Activated naive CD4-positive, alpha-beta T cell treated with anti-CD3 and anti-CD28 coated beads, Interleukin-2, amount 10 ng/mL, durations not matched to agents 7 days and 5 days (primary cell): ENCODE measurements around the gene PCSK7.
"Not testable (repeated sequence)": the region's sequence is repeated elsewhere in the genome, so short reads cannot be mapped to it uniquely, and the experiment has no call there.

Experiments used
- CTCF ChIA-PET: fragments of 350-600 bp; sonication (Branson Sonifier 250); formaldehyde crosslinking; loops from one replicate; lab custom pipeline; 2021; ENCODE audit warnings: antibody characterized with exemption; lab: Charles Lee
- DNase-seq: peaks from one replicate; pipeline ENCODE4 v3.0.0-alpha.2; 2020
- H3K27ac Mint-ChIP-seq: one replicate; pipeline ENCODE4 v1.8.0; 2021; ENCODE audit warnings: mild to moderate bottlenecking, moderate library complexity, mixed read lengths
- H3K27me3 Mint-ChIP-seq: one replicate; pipeline ENCODE4 v1.8.0; 2021; ENCODE audit warnings: mild to moderate bottlenecking, mixed read lengths
- H3K36me3 Mint-ChIP-seq: one replicate; pipeline ENCODE4 v1.8.0; 2021; ENCODE audit warnings: mixed read lengths
- H3K4me1 Mint-ChIP-seq: one replicate; pipeline ENCODE4 v1.8.0; 2021; ENCODE audit warnings: mixed read lengths
- H3K4me3 Mint-ChIP-seq: one replicate; pipeline ENCODE4 v1.8.0; 2021; ENCODE audit warnings: mild to moderate bottlenecking, moderate library complexity, mixed read lengths
- H3K9me3 Mint-ChIP-seq: one replicate; pipeline ENCODE4 v1.8.0; 2021; ENCODE audit warnings: mixed read lengths

The PCSK7 gene

GRCh38 chr11:117191680-117192400 is 40.0 kb downstream of the PCSK7 start:
- peaks cover 5% of the 10 kb centered on the region for H3K36me3 Mint-ChIP-seq
- no peak for DNase-seq
- H3K4me1 Mint-ChIP-seq = peaks cover 11% of the 10 kb centered on the region
- CTCF ChIA-PET = interaction anchor here (3.0 kb wide), 1 partner anchor 11 kb away, joined by 14 read pairs; no protein-coding TSS in a partner anchor
- H3K27me3 Mint-ChIP-seq = no peaks in the 10 kb centered on the region
- H3K27ac Mint-ChIP-seq = no peak overlapping the region
- H3K4me3 Mint-ChIP-seq = no peak overlapping the region
- no peaks in the 10 kb centered on the region for H3K9me3 Mint-ChIP-seq

GRCh38 chr11:117189941-117190544 is 41.8 kb downstream of the PCSK7 start:
- Mint-ChIP-seq H3K27ac (no peak overlapping the region), H3K27me3 (no peaks in the 10 kb centered on the region), H3K36me3 (peaks cover 2% of the 10 kb centered on the region), H3K9me3 (no peaks in the 10 kb centered on the region), H3K4me3 (no peak overlapping the region), H3K4me1 (peaks cover 9% of the 10 kb centered on the region)
- no peak for DNase-seq
- CTCF ChIA-PET = interaction anchor here (3.0 kb wide), 1 partner anchor 9 kb away, joined by 14 read pairs; no protein-coding TSS in a partner anchor

GRCh38 chr11:117189191-117189940 is 42.5 kb downstream of the PCSK7 start:
- no peak for DNase-seq
- Mint-ChIP-seq H3K4me1 (peaks cover 9% of the 10 kb centered on the region), H3K4me3 (no peak overlapping the region), H3K27ac (no peak overlapping the region), H3K36me3 (peaks cover 2% of the 10 kb centered on the region), H3K27me3 (no peaks in the 10 kb centered on the region), H3K9me3 (no peaks in the 10 kb centered on the region)
- CTCF ChIA-PET = no interaction called here

DNA sequence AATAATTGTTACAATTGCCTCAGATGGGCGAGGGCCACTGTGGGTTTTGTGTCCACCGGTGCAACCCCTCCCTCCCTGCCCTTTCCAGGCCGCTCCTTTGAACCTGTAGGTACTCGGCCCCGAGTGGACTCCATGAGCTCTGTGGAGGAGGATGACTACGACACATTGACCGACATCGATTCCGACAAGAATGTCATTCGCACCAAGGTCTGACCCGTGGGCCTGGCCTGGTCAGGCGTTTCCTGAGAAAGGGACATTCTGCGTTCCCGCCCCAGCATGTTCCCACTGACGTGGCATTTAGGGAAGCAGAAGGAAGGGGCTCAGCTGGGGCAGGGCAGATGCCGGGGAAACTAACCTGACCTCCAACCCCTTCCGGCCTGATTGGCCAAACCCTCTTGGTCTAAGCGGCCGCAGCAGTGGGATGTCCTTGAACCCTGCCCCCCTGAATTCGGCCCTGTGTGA is 43.2 kb downstream of the PCSK7 start:
- peaks cover 2% of the 10 kb centered on the region for H3K36me3 Mint-ChIP-seq
- no peak overlapping the region for H3K4me3 Mint-ChIP-seq
- H3K27ac Mint-ChIP-seq = no peak overlapping the region
- CTCF ChIA-PET = no interaction called here
- no peaks in the 10 kb centered on the region for H3K27me3 Mint-ChIP-seq
- peaks cover 9% of the 10 kb centered on the region for H3K4me1 Mint-ChIP-seq
- no peak for DNase-seq
- H3K9me3 Mint-ChIP-seq = no peaks in the 10 kb centered on the region

GRCh38 chr11:117187799-117188481 is 43.9 kb downstream of the PCSK7 start:
- H3K36me3 Mint-ChIP-seq = peaks cover 2% of the 10 kb centered on the region
- H3K27ac Mint-ChIP-seq = no peak overlapping the region
- no peak overlapping the region for H3K4me3 Mint-ChIP-seq
- DNase-seq = no peak
- peaks cover 7% of the 10 kb centered on the region for H3K4me1 Mint-ChIP-seq
- H3K27me3 Mint-ChIP-seq = no peaks in the 10 kb centered on the region
- H3K9me3 Mint-ChIP-seq = no peaks in the 10 kb centered on the region
- CTCF ChIA-PET = no interaction called here

GRCh38 chr11:117187428-117187798 is 44.5 kb downstream of the PCSK7 start:
- Mint-ChIP-seq H3K4me3 (no peak overlapping the region), H3K36me3 (peaks cover 4% of the 10 kb centered on the region), H3K27ac (peak overlapping the region; percentile 5), H3K4me1 (peaks cover 5% of the 10 kb centered on the region), H3K9me3 (no peaks in the 10 kb centered on the region), H3K27me3 (no peaks in the 10 kb centered on the region)
- DNase-seq = no peak
- CTCF ChIA-PET = no interaction called here

DNA sequence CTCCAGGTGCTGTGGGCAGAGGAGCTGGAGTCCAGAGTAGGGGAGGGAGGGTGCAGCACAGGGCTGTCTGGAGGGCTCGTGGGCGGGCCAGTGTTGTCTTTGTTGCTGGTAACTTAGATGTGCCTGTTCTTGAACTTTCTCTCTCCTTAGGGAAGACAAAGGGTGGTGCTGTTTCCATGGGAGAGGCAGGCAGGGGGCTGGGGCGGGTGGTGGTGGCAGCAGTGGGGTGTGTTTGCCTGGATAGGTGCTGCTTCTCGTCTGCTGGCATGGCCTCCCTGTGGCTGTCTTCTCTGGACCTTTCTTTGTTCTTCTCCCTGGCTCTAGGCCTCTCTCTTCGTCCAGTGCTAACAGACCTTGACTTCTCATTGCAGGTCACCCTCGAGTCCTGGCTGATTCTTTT is 44.9 kb downstream of the PCSK7 start:
- no peaks in the 10 kb centered on the region for H3K27me3 Mint-ChIP-seq
- H3K9me3 Mint-ChIP-seq = no peaks in the 10 kb centered on the region
- no peak overlapping the region for H3K27ac Mint-ChIP-seq
- H3K4me3 Mint-ChIP-seq = no peak overlapping the region
- CTCF ChIA-PET = no interaction called here
- peaks cover 2% of the 10 kb centered on the region for H3K4me1 Mint-ChIP-seq
- no peak for DNase-seq
- H3K36me3 Mint-ChIP-seq = peaks cover 4% of the 10 kb centered on the region

GRCh38 chr11:117186431-117186761 is 45.5 kb downstream of the PCSK7 start:
- H3K4me1 Mint-ChIP-seq = no peaks in the 10 kb centered on the region
- CTCF ChIA-PET = no interaction called here
- no peak overlapping the region for H3K27ac Mint-ChIP-seq
- no peaks in the 10 kb centered on the region for H3K27me3 Mint-ChIP-seq
- H3K9me3 Mint-ChIP-seq = no peaks in the 10 kb centered on the region
- no peak for DNase-seq
- peaks cover 4% of the 10 kb centered on the region for H3K36me3 Mint-ChIP-seq
- H3K4me3 Mint-ChIP-seq = no peak overlapping the region

GRCh38 chr11:117185736-117186430 is 46.0 kb downstream of the PCSK7 start:
- CTCF ChIA-PET = no interaction called here
- no peak for DNase-seq
- Mint-ChIP-seq H3K27ac (no peak overlapping the region), H3K4me3 (no peak overlapping the region), H3K36me3 (peaks cover 4% of the 10 kb centered on the region), H3K9me3 (no peaks in the 10 kb centered on the region), H3K27me3 (no peaks in the 10 kb centered on the region), H3K4me1 (peaks cover 5% of the 10 kb centered on the region)

- peaks cover 20% of the 10 kb centered on the region for H3K4me1 Mint-ChIP-seq
- peaks cover 2% of the 10 kb centered on the region for H3K36me3 Mint-ChIP-seq
- CTCF ChIA-PET = no interaction called here
- H3K27me3 Mint-ChIP-seq = no peaks in the 10 kb centered on the region
- no peak overlapping the region for H3K4me3 Mint-ChIP-seq
- H3K9me3 Mint-ChIP-seq = no peaks in the 10 kb centered on the region
- no peak overlapping the region for H3K27ac Mint-ChIP-seq
- DNase-seq = no peak
Measured at GRCh38 chr11:117183724-117184349, 48.0 kb downstream of the PCSK7 start.

DNA sequence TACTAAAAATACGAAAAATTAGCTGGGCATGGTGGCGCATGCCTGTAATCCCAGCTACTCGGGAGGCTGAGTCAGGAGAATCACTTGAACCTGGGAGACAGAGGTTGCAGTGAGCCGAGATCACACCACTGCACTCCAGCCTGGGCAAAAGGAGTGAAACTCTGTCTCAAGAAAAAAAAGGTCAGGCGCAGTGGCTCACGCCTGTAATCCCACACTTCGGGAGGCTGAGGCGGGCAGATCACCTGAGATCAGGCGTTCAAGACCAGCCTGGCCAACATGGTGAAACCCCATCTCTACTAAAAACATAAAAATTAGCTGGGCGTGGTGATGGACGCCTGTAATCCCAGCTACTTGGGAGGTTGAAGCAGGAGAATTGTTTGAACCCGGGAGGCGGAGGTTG is 48.7 kb downstream of the PCSK7 start:
- DNase-seq, H3K9me3 Mint-ChIP-seq, H3K27me3 Mint-ChIP-seq, H3K36me3 Mint-ChIP-seq, H3K4me3 Mint-ChIP-seq, H3K27ac Mint-ChIP-seq: not testable (repeated sequence)
- H3K4me1 Mint-ChIP-seq = peaks cover 24% of the 10 kb centered on the region
- CTCF ChIA-PET = interaction anchor here (6.1 kb wide), 1 partner anchor 43 kb away, joined by 111 read pairs; no protein-coding TSS in a partner anchor

- DNase-seq = no peak
- no peaks in the 10 kb centered on the region for H3K9me3 Mint-ChIP-seq
- no peak overlapping the region for H3K4me3 Mint-ChIP-seq
- peaks cover 30% of the 10 kb centered on the region for H3K4me1 Mint-ChIP-seq
- H3K27me3 Mint-ChIP-seq = no peaks in the 10 kb centered on the region
- H3K27ac Mint-ChIP-seq = peak overlapping the region; percentile 9
- H3K36me3 Mint-ChIP-seq = peaks cover 2% of the 10 kb centered on the region
- CTCF ChIA-PET = interaction anchor here (2.5 to 6.1 kb wide), 2 partner anchors 10 to 43 kb away, joined by 17 to 111 read pairs; no protein-coding TSS in a partner anchor
Measured at GRCh38 chr11:117182551-117182935, 49.3 kb downstream of the PCSK7 start.
